Kidney (tissue), 14 donors: ENCODE measurements around the gene SLC51B. TPM values are rescaled to one million over a fixed set of nuclear protein-coding genes. Genes with fewer than 3 reads are reported as not detected.
A peak's percentile ranks its signal among the peaks of the same experiment; 100 is the strongest.

Experiments
- DNase-seq, 5 donors: peaks; one replicate each; pipeline ENCODE4 v3.0.0-alpha.2; 2013 to 2020
- FAIRE-seq: peaks from 2 replicates; lab custom pipeline; 2012; peaks lifted over from hg19 to GRCh38; lab: Jason Lieb, UNC
- H3K27ac ChIP-seq, 2 donors: one replicate each; pipeline ENCODE4 v1.7.0; 2013; ENCODE audit warnings: low read depth in 2 of 2, low read length in 2 of 2, inconsistent platforms in 1 of 2
- H3K27me3 ChIP-seq: one replicate; pipeline ENCODE4 v1.7.1; 2013; ENCODE audit warnings: low read length, inconsistent platforms; ENCODE audit not compliant: control insufficient read depth, insufficient read depth
- H3K36me3 ChIP-seq, 3 donors: one replicate each; pipeline versions ENCODE4 v1.7.0 to v1.7.1; 2013; ENCODE audit warnings: low read length in 3 of 3, control low read depth in 1 of 3, inconsistent platforms in 1 of 3; ENCODE audit not compliant: insufficient read depth in 3 of 3, control insufficient read depth in 2 of 3
- H3K4me1 ChIP-seq, 3 donors: one replicate each; pipeline versions ENCODE4 v1.7.0 to v1.7.1; 2013; ENCODE audit warnings: low read length in 3 of 3, inconsistent platforms in 1 of 3, low read depth in 1 of 3; ENCODE audit not compliant: control insufficient read depth in 2 of 3, insufficient read depth in 2 of 3
- H3K4me3 ChIP-seq, 3 donors: one replicate each; pipeline versions ENCODE4 v1.7.0 to v1.8.1; 2013; ENCODE audit warnings: low read length in 3 of 3, control low read depth in 1 of 3, inconsistent platforms in 1 of 3
- H3K9ac ChIP-seq, 3 donors: one replicate each; pipeline versions ENCODE4 v1.7.0 to v1.7.1; 2013; ENCODE audit warnings: low read length in 3 of 3, control low read depth in 1 of 3, inconsistent platforms in 1 of 3
- H3K9me3 ChIP-seq, 3 donors: one replicate each; pipeline versions ENCODE4 v1.7.0 to v1.7.1; 2013; ENCODE audit warnings: low read length in 3 of 3, control low read depth in 1 of 3, inconsistent platforms in 1 of 3; ENCODE audit not compliant: control insufficient read depth in 2 of 3, insufficient read depth in 1 of 3
- CTCF ChIP-seq: IDR thresholded peaks from 3 replicates; pipeline ENCODE4 v1.5.1; 2012; ENCODE audit warnings: mild to moderate bottlenecking, moderate library complexity, borderline replicate concordance; ENCODE audit not compliant: insufficient read depth; ENCODE audit errors: extremely low read depth
- intact Hi-C: fragments of 100-400 bp; cut with DNase I; formaldehyde crosslinking; loops from one replicate; pipeline ENCODE4 v1.11.1; 2022
- polyA plus RNA-seq: library from polyadenylated mRNA; stranded (reverse); fragments of 350-450 nt; fragmentation: Illumina TruSeq; extraction: RNeasy Lipid Tissue Mini Kit (QIAGEN cat#74804); gene quantifications from one replicate; pipeline ENCODE4 v1.2.3, GENCODE V29; 2014; ENCODE audit warnings: low read depth, low replicate concordance; ENCODE audit not compliant: insufficient read depth
- total RNA-seq: library from RNA; stranded (reverse); fragmentation: NEBNext Ultra II Directional; extraction: Animal tissue kit (Norgen Biotek cat#: 25700); gene quantifications from one replicate; pipeline ENCODE4 v1.2.1, GENCODE V29; 2021
- donor health status: control.
- donor health status: control.
- donor health status: control.
- donor health status: control.
- donor health status: control.
- donor health status: DM: yes; HTN: yes; CAD: no.
- donor health status: Normal renal cell carcinoma (clear cell type).

SLC51B gene
- total and polyA plus RNA-seq, 2 donors from 2014 or later = 2.9 to 40.9 TPM

GRCh38 chr15:65037309-65037708, 7.9 kb upstream of the SLC51B start:
- no peak overlapping the region for H3K9ac ChIP-seq
- DNase-seq = no peak
- no peak overlapping the region for H3K27ac ChIP-seq
- no peaks in the 10 kb centered on the region for H3K9me3 ChIP-seq
- no peaks in the 10 kb centered on the region for H3K27me3 ChIP-seq
- peaks cover 0 to 11% (median 3%) of the 10 kb centered on the region in 3 donors for H3K4me1 ChIP-seq
- TF ChIP-seq CTCF = no peak
- H3K36me3 ChIP-seq = no peaks in the 10 kb centered on the region
- FAIRE-seq = no peak
- H3K4me3 ChIP-seq = no peak overlapping the region
- intact Hi-C loops = no loop called here

- intact Hi-C loops = no loop called here
- FAIRE-seq (no peak), DNase-seq (no peak)
- Histone ChIP-seq H3K4me1 (peaks cover 0 to 8% (median 2%) of the 10 kb centered on the region in 3 donors), H3K27ac (no peak overlapping the region), H3K9me3 (no peaks in the 10 kb centered on the region), H3K36me3 (no peaks in the 10 kb centered on the region), H3K9ac (no peak overlapping the region), H3K27me3 (no peaks in the 10 kb centered on the region), H3K4me3 (no peak overlapping the region)
- no peak for TF ChIP-seq CTCF
Observed at GRCh38 chr15:65038428-65038827, 6.8 kb upstream of the SLC51B start.

GRCh38 chr15:65038836-65039235, 6.4 kb upstream of the SLC51B start:
- Histone ChIP-seq H3K4me1 (peaks cover 0 to 6% (median 0%) of the 10 kb centered on the region in 3 donors), H3K9ac (no peak overlapping the region), H3K9me3 (no peaks in the 10 kb centered on the region), H3K4me3 (no peak overlapping the region), H3K27ac (no peak overlapping the region), H3K36me3 (no peaks in the 10 kb centered on the region), H3K27me3 (no peaks in the 10 kb centered on the region)
- TF ChIP-seq CTCF = no peak
- FAIRE-seq (no peak), DNase-seq (peak in 3 of 5 donors; percentile 56 to 64 (median 60))
- intact Hi-C loops = no loop called here

GRCh38 chr15:65040461-65040860, 4.7 kb upstream of the SLC51B start:
- TF ChIP-seq CTCF = no peak
- intact Hi-C loops = no loop called here
- H3K9ac ChIP-seq = no peak overlapping the region

More at GRCh38 chr15:65040461-65040860, 4.7 kb upstream of the SLC51B start:
- Histone ChIP-seq H3K27me3 (no peaks in the 10 kb centered on the region), H3K4me1 (peaks cover 4 to 16% (median 12%) of the 10 kb centered on the region in 3 donors), H3K9me3 (no peaks in the 10 kb centered on the region), H3K4me3 (no peak overlapping the region), H3K27ac (no peak overlapping the region), H3K36me3 (no peaks in the 10 kb centered on the region)
- FAIRE-seq (no peak), DNase-seq (no peak)
